ENCODE measurements around the gene CHST6. TPM values are rescaled to one million over a fixed set of nuclear protein-coding genes. Genes with fewer than 3 reads are reported as not detected.

CHST6 gene
- total and polyA plus RNA-seq, 2 donors (not counting 3 experiments of a cell fraction or from before 2014, with no cell fraction given) = 0.26 to 0.60 TPM

DNA sequence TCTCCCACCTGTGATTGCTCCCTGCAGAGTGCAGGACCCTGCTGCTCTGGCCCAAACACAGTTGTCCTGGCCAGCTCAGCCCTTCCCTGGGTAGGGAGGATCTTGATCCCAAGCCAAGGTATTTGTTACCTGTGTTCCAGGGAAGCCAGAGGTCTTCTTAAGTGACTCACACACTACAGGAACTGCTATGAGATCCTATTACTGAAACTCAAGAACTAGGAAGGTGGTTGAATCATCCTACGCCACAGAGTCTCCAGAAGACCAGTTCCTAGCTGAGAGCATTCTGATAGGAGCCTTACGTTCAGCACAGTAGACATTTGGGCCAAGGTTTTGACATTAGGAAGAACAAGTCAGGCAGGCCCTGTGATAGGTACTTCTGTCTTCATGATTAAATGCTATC is 12.0 kb downstream of the CHST6 start:
- Histone ChIP-seq H4K20me1 (replicated peaks; ENCODE audit: control insufficient read depth, extremely low read depth, insufficient read depth, low read length) (no peaks in the 10 kb centered on the region), H3K9ac (replicated peaks; ENCODE audit: extremely low read depth, insufficient read depth, low read length) (no peak overlapping the region), H3K9me3 (replicated peaks; ENCODE audit: control insufficient read depth, insufficient read depth, low read length) (no peaks in the 10 kb centered on the region), H2AFZ (ENCODE audit: low read depth, low read length) (no peak overlapping the region), H3K36me3 (ENCODE audit: control insufficient read depth in 2 of 2, extremely low read depth in 1 of 2, insufficient read depth in 2 of 2, low read length in 2 of 2) (no peaks in the 10 kb centered on the region), H3K4me1 (ENCODE audit: control insufficient read depth, extremely low read depth, insufficient read depth, low read length) (no peaks in the 10 kb centered on the region), H3K4me2 (ENCODE audit: insufficient read depth, low read length) (no peak overlapping the region), H3K27ac (ENCODE audit: insufficient read depth, low read depth, low read length) (no peak overlapping the region), H3K79me2 (ENCODE audit: control insufficient read depth, insufficient read depth, low read length) (no peaks in the 10 kb centered on the region), H3K4me3 (replicated peaks in 1 of 3; ENCODE audit: insufficient read depth in 1 of 3, low read depth in 1 of 3, low read length in 3 of 3) (no peak overlapping the region), H3K27me3 (ENCODE audit: control insufficient read depth in 2 of 2, insufficient read depth in 2 of 2, low read length in 2 of 2) (no peaks in the 10 kb centered on the region), H3K9me1 (replicated peaks; ENCODE audit: control insufficient read depth, extremely low read depth, insufficient read depth, low read length) (no peaks in the 10 kb centered on the region)
- TF ChIP-seq, protein P1, sequence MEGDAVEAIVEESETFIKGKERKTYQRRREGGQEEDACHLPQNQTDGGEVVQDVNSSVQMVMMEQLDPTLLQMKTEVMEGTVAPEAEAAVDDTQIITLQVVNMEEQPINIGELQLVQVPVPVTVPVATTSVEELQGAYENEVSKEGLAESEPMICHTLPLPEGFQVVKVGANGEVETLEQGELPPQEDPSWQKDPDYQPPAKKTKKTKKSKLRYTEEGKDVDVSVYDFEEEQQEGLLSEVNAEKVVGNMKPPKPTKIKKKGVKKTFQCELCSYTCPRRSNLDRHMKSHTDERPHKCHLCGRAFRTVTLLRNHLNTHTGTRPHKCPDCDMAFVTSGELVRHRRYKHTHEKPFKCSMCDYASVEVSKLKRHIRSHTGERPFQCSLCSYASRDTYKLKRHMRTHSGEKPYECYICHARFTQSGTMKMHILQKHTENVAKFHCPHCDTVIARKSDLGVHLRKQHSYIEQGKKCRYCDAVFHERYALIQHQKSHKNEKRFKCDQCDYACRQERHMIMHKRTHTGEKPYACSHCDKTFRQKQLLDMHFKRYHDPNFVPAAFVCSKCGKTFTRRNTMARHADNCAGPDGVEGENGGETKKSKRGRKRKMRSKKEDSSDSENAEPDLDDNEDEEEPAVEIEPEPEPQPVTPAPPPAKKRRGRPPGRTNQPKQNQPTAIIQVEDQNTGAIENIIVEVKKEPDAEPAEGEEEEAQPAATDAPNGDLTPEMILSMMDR (IDR thresholded peaks at IDR 0.05; ENCODE audit: extremely low read depth in 1 of 2, insufficient read depth in 1 of 2, low read depth in 1 of 2, low read length in 2 of 2) = no peak
- TF ChIP-seq, protein P2, sequence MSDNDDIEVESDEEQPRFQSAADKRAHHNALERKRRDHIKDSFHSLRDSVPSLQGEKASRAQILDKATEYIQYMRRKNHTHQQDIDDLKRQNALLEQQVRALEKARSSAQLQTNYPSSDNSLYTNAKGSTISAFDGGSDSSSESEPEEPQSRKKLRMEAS (IDR thresholded peaks at IDR 0.05; ENCODE audit: insufficient read depth, insufficient read length) = no peak
- TF ChIP-seq POLR2AphosphoS5 (IDR thresholded peaks at IDR 0.05; ENCODE audit: insufficient read depth, low read depth, low read length) = no peak
- no peak for TF ChIP-seq MYC (IDR thresholded peaks at IDR 0.05; ENCODE audit: low read depth, low read length)
- no peak for TF ChIP-seq GATA2 (IDR thresholded peaks at IDR 0.05; ENCODE audit: insufficient read depth, insufficient read length, low read depth, low read length)
- TF ChIP-seq FOS (IDR thresholded peaks at IDR 0.05; ENCODE audit: borderline replicate concordance, insufficient read depth, low read length) = no peak
- TF ChIP-seq EZH2 (IDR thresholded peaks at IDR 0.05; ENCODE audit: borderline replicate concordance, low read depth, low read length, severe bottlenecking) = no peak
- no peak for TF ChIP-seq POLR2A (IDR thresholded peaks at IDR 0.05; ENCODE audit: low read depth, low read length)
- TF ChIP-seq JUN (IDR thresholded peaks at IDR 0.05; ENCODE audit: borderline replicate concordance, insufficient read depth, insufficient read length, low read depth) = no peak
- dilution Hi-C loops (cut with MboI; ENCODE audit: extremely low pct_ligation_motif_present, low sequenced_read_pairs) = no loop called here
- CTCF ChIA-PET = interaction anchor here (1.3 to 1.5 kb wide), 2 partner anchors 11 to 281 kb away, joined by 3 to 6 read pairs; no protein-coding TSS in a partner anchor
- POLR2A ChIA-PET = no interaction called here
- no TSS peak for BruUV-seq (replicated peaks)
- DNase-seq (ENCODE audit: low read depth, low spot score) (no peak), FAIRE-seq (no peak)
- intact Hi-C loops (cut with micrococcal nuclease) = no loop called here
